ENCODE measurements around the gene GALNT6. TPM values are rescaled to one million over a fixed set of nuclear protein-coding genes. Genes with fewer than 3 reads are reported as not detected.
A peak's percentile ranks its signal among the peaks of the same experiment; 100 is the strongest.

Gene GALNT6
- total and polyA plus RNA-seq, 2 of the 13 experiments (the other 11 are each of a cell fraction or from before 2014, with no cell fraction given) = 1.0 to 1.1 TPM

GRCh38 chr12:51378749-51379148, 12.5 kb downstream of the GALNT6 start (continued):
- no peak for TF ChIP-seq FOXA1 (IDR thresholded peaks at IDR 0.05)
- TF ChIP-seq FOXA1 (CRISPR knock-in tag; IDR thresholded peaks at IDR 0.05) = no peak
- TF ChIP-seq ZFP36L1 (CRISPR knock-in tag; IDR thresholded peaks at IDR 0.05) = no peak
- no peak for TF ChIP-seq ZNF790 (CRISPR knock-in tag; IDR thresholded peaks at IDR 0.05; ENCODE audit: borderline replicate concordance)
- no peak for TF ChIP-seq ZNF788 (CRISPR knock-in tag; IDR thresholded peaks at IDR 0.05; ENCODE audit: borderline replicate concordance)

DNA sequence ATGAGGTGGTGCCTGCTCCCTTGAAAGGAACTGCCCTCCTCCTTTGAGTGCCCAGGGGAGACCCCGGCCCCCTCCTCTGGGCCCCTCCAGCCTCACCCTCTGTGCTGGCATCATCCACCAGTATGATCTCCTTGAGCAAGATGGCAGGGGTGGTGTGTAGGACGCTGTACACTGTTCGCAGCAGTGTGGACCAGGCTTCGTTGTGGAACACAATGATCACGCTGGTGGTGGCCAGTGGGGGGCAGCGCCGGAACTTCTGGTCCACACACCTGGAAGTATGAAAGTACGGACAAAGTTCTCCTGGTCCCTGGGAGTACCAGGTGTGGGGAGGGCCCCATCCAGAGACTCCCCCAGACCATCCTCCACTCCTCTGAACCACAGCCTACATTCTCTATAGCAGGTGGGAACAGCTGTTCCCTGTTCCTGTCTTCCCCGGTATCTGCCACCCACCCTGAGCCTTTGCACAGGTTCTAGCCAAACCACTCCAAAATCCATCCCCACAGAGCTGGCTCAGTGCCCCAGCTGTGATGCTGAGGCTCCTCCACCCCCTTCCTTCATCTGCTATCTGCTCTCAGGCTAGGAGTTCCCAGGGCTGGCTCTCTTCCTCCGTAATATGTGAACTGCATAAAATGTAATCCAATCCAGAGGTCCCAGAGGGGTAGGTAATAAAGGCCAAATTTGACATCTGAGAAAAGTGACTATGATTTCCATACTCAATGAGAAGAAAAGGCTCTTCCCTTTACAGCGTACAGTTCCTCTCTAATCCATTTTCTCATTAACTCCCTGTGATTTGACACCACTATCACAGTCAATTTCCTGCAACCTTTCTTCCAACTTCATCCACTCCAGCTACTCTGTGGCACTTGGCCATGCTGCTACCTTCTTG, 13.9 kb downstream of the GALNT6 start:
- no peak for FAIRE-seq
- Histone ChIP-seq H3K4me2 (ENCODE audit: low read depth, low read length) (no peak overlapping the region), H2AFZ (ENCODE audit: low read length) (no peak overlapping the region), H3K27me3 (ENCODE audit: control insufficient read depth in 1 of 2, insufficient read depth in 2 of 2, low read length in 2 of 2) (no peaks in the 10 kb centered on the region; a peak in 1 of 5 replicates), H4K20me1 (ENCODE audit: insufficient read depth, low read length) (0 out of 2 replicates have a peak, but pooled peaks cover 2% of the 10 kb centered on the region), H3K27ac (ENCODE audit: extremely low read length, insufficient read depth, low read length) (no peak overlapping the region), H3K4me3 (replicated peaks in 1 of 3; ENCODE audit: insufficient read depth in 1 of 3, low read depth in 2 of 3, low read length in 3 of 3) (no peak overlapping the region), H3K79me2 (ENCODE audit: insufficient read depth, low read length) (no peaks in the 10 kb centered on the region), H3K9ac (ENCODE audit: insufficient read depth, low read depth, low read length) (no peak overlapping the region), H3K36me3 (replicated peaks in 1 of 2; ENCODE audit: control insufficient read depth in 1 of 2, insufficient read depth in 2 of 2, low read length in 2 of 2) (no peaks in the 10 kb centered on the region), H3K4me1 (ENCODE audit: insufficient read depth, low read length) (peaks cover 3% of the 10 kb centered on the region), H3K9me3 (ENCODE audit: low read length) (no peaks in the 10 kb centered on the region)
- no peak for DNase-seq (ENCODE audit: low spot score)
- no TSS peak for BruUV-seq (replicated peaks)
- in situ Hi-C loops (cut with HindIII; ENCODE audit: extremely low pct_ligation_motif_present, low pct_unique_long_range_greater_than_20kb) (no loop called here), intact Hi-C loops (cut with micrococcal nuclease; ENCODE audit: unreplicated experiment) (no loop called here)
- no peak for ATAC-seq
- TF ChIP-seq ZNF672 (CRISPR knock-in tag; IDR thresholded peaks at IDR 0.05) (no peak), ZNF704 (CRISPR knock-in tag; IDR thresholded peaks at IDR 0.05; ENCODE audit: borderline replicate concordance) (no peak), CTCF (CRISPR knock-in tag; IDR thresholded peaks at IDR 0.05) (0 out of 2 replicates have a peak, but pooled peaks have one; percentile 9), NAIF1 (CRISPR knock-in tag; IDR thresholded peaks at IDR 0.05; ENCODE audit: borderline replicate concordance) (no peak), SMYD3 (CRISPR knock-in tag; IDR thresholded peaks at IDR 0.05) (no peak), THAP9 (CRISPR knock-in tag; IDR thresholded peaks at IDR 0.05; ENCODE audit: borderline replicate concordance) (no peak), RNF2 (conservative IDR thresholded peaks at IDR 0.05; ENCODE audit: low read depth) (no peak)
- POLR2A ChIA-PET = no interaction called here
- CTCF ChIA-PET (ENCODE audit: low intra/inter-chr PET ratio, low total read pairs) = no interaction called here
- 85% methylated on average over 5 of the region's 11 CpGs for WGBS (ENCODE audit: low lambda C conversion rate)

All from HepG2 (cell line).